ENCODE data around the gene VPS52.

DNA sequence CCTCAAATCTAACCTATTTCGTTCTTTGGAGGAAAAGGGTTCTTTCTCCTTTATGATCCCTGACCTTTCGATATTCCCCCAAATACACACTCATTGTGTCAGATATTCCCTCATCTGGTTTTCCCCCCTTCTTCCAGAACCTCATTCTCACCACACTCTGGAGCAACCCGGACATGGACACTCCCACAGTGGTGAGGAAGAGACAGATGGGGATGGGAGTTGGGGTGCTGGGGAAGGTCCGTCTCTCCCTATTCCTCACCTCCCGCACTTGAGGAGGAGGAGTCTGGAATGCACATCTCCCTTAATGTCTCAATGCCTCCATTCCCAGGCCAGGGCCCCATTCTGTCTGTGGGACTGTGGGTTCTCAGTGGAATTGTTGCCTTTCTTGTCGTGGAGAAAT lies 69.7 kb downstream of the VPS52 start:
- TF ChIP-seq, protein P1, sequence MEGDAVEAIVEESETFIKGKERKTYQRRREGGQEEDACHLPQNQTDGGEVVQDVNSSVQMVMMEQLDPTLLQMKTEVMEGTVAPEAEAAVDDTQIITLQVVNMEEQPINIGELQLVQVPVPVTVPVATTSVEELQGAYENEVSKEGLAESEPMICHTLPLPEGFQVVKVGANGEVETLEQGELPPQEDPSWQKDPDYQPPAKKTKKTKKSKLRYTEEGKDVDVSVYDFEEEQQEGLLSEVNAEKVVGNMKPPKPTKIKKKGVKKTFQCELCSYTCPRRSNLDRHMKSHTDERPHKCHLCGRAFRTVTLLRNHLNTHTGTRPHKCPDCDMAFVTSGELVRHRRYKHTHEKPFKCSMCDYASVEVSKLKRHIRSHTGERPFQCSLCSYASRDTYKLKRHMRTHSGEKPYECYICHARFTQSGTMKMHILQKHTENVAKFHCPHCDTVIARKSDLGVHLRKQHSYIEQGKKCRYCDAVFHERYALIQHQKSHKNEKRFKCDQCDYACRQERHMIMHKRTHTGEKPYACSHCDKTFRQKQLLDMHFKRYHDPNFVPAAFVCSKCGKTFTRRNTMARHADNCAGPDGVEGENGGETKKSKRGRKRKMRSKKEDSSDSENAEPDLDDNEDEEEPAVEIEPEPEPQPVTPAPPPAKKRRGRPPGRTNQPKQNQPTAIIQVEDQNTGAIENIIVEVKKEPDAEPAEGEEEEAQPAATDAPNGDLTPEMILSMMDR (conservative IDR thresholded peaks at IDR 0.05), result no peak
- no peak for TF ChIP-seq EZH2 (IDR thresholded peaks at IDR 0.05; ENCODE audit: low read depth)
